GM12875 (cell line): Measurements from ENCODE around the gene KHDC3L.
"Not testable (repeated sequence)": the region's sequence is repeated elsewhere in the genome, so short reads cannot be mapped to it uniquely, and the experiment has no call there.

Experiments
- H3K4me3 ChIP-seq: one replicate; pipeline ENCODE4 v1.5.1; 2011; ENCODE audit warnings: low read depth, low read length, control low read depth
- CTCF ChIP-seq: IDR thresholded peaks from 2 replicates; pipeline ENCODE4 v1.5.1; 2011; ENCODE audit warnings: low read depth, mild to moderate bottlenecking, control low read depth, inconsistent platforms, low read length, moderate library complexity, borderline replicate concordance; ENCODE audit not compliant: insufficient read depth

Gene KHDC3L

GRCh38 chr6:73382462-73383113, 20.1 kb downstream of the KHDC3L start:
- no peak for TF ChIP-seq CTCF

GRCh38 chr6:73388433-73388799, 26.0 kb downstream of the KHDC3L start:
- no peak for TF ChIP-seq CTCF

More at GRCh38 chr6:73382462-73383113, 20.1 kb downstream of the KHDC3L start:
- no peak overlapping the region for H3K4me3 ChIP-seq

GRCh38 chr6:73388800-73389512, 26.5 kb downstream of the KHDC3L start:
- peak; percentile 63 for TF ChIP-seq CTCF
- peak overlapping the region; percentile 62 for H3K4me3 ChIP-seq

More at GRCh38 chr6:73388433-73388799, 26.0 kb downstream of the KHDC3L start:
- H3K4me3 ChIP-seq: peak overlapping the region; percentile 62

GRCh38 chr6:73389854-73390253, 27.4 kb downstream of the KHDC3L start:
- no peak overlapping the region for H3K4me3 ChIP-seq
- TF ChIP-seq CTCF: no peak

- H3K4me3 ChIP-seq: no peak overlapping the region
- TF ChIP-seq CTCF: no peak
These were observed 29.2 kb downstream of the KHDC3L start for GRCh38 chr6:73391675-73392074.

GRCh38 chr6:73392188-73392587, 29.7 kb downstream of the KHDC3L start:
- not testable (repeated sequence) for H3K4me3 ChIP-seq

- H3K4me3 ChIP-seq: no peak overlapping the region
- no peak for TF ChIP-seq CTCF
These were observed 30.8 kb downstream of the KHDC3L start for GRCh38 chr6:73393278-73393677.
